HG03521 (cell line): Measurements from ENCODE around the gene PSAT1.

Experiments used
- ATAC-seq: cut with Tn5 transposase; IDR thresholded peaks from one replicate; pipeline ENCODE4 v1.9.1; 2021; ENCODE audit warnings: mild to moderate bottlenecking, moderate library complexity; ENCODE audit not compliant: unreplicated experiment

PSAT1 gene

DNA sequence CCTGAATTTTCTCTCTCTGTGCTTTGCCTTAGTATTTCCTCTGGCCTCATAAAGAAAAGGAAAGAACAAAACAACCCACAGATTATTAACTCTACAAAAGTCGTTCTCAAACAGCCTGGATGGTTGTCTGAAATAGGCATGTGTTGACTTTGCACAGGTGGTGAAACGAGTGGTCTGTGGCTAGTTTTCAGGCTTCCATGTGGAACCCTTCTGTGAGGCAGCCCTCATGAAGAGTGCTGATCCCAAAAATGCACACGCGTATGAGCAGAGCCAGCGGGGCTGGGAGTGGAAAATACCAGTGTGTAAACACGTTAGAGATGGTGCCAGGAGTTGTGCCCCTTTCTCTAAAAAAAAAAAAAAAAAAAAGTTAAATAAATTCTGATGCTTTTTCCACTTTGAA, 4.9 kb upstream of the PSAT1 start:
- no peak for ATAC-seq

DNA sequence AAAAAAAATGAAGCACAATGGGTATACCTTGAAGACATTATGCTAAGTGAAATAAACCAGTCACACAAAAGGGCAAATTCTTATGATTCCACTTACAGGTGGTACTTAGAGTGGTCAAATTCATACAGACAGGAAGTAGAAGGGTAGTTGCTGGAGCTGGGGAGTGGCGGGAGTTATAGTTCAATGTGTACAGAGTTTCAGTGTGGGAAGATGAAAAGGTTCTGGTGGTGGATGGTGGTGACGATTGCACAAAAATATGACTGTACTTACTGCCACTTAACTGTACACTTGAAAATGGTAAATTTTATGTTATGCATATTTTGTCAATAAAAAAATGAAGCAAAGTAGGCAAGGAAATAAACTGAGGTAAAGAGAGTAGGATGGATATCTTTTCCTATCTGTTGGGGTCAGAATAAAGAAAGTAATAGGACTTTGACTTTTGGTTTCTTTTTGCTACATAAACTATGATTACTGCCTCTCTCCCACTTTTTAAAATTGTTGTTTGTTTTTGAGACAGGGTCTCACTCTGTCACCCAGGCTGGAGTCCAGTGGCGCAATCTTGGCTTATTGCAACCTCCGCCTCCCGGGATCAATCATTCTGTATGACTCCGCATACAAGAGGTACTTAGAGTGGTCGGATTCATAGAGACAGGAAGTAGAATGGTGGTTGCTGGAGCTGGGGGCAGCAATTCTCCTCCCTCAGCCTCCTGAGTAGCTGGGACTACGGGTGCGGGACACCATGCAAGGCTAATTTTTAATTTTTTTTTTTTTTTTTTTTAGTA, 4.0 kb upstream of the PSAT1 start:
- ATAC-seq: no peak

DNA sequence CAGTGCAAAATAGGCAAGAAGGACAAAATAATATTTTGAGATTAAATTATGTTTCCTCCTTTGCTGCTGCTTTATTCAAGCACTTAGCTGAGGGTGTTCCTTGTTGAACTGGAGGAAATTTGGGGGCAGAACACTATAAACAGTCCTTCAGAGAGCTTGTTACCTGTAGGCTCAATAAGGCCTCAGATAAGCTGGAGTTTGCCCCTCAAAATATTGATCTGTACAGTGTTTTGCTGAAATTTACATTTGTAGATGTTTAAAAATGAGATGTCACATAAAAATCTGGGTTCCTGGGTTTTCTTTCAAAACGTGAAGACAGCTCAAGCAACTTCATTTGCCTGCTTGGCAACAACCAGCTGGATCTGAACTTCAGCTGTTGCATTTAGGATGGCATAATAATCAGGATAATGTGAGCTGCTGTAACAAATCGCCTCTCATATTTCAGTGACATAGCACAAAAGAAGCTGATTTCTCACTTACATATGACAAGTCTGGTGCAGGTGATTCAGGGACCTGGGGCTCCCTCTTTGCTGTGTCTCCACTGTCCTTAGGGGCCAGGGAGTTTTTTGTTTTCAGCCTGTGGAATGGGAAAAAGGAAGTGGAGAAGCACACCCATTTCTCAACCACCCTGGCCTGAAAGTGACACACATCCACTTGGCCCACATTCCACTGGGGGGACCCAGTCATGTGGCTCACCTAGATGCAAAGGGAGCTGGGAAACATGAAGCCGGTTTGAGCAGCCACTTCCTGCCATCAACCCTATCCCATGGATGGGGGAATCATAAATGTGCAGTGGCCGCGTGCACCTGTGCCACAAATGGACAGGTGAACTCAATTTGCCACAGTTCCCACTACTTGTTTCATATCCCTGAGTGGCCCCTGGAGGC, 2.4 kb upstream of the PSAT1 start:
- ATAC-seq: no peak

DNA sequence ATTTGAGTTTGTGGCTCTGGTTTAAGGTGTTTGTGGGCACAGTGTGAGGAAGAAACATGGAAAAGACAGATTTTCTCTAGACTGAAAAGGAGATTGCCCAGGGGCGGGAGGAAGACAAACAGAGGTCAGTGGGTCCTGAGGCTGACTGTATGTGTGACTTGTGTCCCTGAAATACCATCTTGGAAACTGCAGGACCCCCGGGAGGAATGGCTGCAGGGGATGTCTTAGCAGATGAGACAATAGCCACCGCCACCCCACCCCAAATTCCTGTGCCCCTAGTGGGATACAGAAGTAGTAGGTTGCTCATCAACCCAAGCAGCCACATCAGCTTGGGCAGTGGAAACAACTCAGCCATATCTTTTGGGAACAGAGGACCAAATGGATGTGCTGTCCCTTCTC, 1.7 kb upstream of the PSAT1 start:
- ATAC-seq: no peak

DNA sequence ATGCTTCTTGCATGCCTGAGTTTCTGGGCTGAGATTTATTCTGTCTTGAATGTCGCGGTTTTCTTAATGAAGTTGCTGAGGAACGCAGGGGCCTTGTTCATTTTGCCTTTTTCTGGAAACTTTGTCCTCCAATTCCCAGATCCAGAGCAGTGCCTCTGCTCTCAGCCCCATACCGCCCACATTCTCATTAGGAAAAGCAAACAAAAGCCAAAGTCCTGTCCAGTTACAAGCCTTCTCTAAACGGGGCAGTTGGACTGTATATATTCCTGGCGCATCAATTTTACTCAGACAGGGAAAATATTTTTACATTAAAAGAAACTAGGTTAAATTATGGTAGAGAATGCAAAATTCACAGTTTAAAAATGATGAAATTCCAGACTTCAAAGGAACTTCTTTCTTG, 1.2 kb upstream of the PSAT1 start:
- no peak for ATAC-seq

DNA sequence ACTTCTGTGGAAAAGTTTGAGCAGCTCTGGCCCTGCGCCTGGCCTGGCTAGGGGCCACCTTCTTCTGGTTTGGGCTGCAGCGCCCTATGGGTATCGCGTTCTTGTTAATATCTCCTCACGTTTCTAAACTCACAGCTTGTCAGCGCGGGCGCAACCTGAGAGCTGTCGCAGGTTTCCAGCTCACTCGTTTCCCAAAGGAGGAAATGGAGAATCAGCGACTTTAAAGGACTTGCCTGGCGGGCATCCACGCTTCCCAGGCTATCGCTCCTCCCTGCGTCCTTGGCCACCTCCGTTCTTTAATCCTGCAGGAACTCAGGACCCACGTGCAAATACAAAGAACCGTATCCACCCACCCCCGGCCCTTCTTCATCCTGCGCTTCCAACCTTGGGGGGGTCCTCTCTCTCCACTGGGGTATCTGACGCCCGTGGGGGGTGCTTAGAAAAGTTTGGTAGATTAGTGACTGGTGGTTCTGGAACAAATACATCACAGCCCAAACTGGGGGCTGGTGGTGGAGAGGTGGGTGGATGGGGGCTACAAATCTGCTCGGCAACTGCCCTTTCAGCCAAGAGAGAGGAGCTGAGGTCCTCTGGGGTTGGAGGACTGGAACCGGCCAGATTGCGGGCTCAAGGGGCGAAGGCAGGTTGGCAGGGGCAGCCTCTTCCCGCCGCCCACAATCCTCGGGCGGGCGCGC, 578 bp upstream of the PSAT1 start:
- no peak for ATAC-seq

DNA sequence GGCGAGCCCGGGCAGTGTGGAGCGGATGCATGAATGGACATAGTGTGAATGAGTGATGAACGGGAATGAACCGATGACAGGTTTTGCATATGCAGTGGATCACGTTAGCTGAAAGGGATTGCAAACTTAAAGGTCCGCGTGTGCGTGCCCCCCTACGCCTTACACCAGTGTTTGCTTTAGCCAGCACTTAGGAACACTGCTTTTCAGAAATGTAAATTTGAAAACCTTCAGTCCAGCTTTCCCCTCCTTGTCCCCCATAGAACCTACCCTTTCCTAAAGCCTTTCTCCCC, 692 bp downstream of the PSAT1 start:
- no peak for ATAC-seq

DNA sequence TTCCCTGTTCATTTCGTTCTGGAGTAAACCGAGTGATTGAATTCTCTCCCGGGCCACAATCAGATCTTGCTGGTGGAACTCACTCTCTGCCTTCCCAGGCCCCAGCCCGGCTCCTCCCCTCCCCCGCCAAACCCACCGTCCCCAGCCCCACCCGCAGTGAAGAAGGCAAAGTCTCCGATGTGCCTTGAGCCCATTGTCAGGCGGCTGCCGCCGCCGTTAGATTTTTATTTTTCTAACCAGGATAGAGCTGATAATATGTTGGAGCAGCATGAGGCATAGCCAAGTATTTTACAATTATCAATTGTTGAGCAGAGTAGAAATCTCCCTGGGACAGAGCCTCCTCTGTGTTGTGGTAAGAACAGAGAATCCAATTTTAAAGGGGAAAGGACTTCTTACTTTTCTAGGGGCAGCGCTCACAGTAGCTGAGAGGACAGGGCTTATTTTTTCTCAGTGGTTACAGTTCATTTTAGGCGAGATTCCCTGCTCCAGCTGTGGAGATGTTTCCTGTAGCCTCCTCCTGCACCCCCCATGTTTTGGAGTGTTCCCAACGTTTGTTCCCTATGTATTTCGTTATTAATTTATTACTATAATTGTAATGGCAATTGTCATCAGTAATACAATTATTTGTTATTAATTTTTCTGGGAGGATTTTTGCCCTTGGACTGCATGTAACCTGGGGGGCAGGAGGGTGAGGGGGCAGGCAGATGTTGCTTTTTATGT, 1.3 kb downstream of the PSAT1 start:
- ATAC-seq: no peak

DNA sequence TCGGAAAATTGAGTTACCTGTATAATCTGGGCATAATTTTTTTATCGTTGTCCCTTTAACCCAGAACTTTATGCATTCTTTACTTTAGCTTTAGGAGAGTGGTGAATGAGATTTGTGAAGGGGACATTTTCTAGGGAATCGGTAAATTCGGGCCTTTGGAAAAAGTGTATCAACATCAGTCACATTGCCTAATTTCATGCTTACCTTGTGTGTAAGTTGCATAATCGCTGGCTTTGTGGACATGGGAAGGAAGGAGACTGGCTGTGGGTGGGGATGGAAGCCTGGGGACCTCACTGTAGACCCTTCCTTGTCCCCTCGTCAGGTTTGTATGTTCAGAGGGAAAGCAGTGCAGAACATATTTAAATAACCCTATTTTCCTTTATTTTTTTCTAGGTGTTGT, 3.3 kb downstream of the PSAT1 start:
- no peak for ATAC-seq

DNA sequence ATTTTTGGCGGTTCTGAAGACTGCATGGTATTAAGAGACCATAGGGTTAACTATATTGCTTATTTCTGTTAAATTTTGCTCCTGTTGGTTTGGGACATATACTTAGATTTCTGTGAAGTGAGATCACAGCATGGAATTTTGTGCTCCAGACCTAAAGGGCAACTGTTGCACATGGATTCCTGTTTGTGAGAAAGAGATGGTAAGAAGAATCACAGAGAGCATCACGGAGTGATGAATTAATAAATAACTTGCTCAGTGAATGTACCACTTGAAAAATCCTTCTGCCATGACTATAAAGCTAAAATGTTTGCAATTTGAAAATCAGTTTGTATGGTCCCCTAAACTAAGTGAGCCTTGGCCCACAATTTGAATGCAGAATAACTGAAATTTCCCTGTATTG, 4.5 kb downstream of the PSAT1 start:
- ATAC-seq: no peak

DNA sequence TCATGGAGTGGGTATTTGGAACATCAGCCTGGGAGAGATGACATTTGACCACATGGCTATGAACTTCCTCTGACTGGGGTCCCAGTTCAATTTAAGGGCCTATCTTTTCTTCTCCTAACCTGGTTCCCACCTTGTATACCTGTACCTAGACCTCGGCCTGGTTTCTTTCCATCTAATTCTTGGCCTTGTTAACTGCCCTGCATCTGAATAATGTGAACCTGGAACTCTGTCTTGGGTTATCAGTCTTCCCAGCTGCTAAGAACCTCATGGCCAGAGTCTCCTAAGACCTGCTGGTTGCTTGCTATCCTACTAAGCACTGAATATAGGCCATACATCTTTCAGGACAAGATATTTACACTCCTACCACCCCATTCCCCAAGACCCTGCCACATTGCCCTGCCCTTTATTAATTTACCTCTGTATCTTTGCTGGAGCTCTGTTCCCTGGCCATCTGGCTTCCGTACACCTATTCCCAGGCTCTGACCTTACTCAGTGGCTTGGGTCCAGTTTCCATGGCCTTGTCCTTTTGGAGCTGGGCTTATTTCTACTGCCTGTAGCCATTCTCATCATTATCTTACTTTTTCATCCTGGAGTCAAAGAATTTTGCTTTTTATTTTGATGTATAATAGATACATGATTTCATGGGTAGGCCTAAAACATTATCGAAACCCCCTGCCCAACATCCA, 6.6 kb downstream of the PSAT1 start:
- no peak for ATAC-seq

DNA sequence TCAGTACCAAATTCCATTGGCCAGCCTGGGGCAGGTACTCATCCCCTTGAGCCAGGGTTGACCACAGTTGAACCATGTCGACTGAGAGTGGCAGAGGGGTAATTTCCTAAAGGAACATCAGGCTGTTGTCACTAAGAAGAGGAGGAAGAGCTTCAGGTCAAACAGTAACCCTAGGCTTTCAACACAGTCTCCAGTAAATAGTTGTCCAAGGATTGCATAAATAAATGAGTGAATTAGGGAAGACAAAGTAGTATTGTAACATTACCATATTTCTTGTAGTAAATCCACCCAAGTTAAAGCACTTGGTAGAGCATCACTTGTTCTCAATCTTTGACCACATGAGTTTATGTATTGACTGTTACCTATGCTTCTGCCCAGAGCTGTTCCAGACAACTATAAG, 7.4 kb downstream of the PSAT1 start:
- ATAC-seq: no peak

DNA sequence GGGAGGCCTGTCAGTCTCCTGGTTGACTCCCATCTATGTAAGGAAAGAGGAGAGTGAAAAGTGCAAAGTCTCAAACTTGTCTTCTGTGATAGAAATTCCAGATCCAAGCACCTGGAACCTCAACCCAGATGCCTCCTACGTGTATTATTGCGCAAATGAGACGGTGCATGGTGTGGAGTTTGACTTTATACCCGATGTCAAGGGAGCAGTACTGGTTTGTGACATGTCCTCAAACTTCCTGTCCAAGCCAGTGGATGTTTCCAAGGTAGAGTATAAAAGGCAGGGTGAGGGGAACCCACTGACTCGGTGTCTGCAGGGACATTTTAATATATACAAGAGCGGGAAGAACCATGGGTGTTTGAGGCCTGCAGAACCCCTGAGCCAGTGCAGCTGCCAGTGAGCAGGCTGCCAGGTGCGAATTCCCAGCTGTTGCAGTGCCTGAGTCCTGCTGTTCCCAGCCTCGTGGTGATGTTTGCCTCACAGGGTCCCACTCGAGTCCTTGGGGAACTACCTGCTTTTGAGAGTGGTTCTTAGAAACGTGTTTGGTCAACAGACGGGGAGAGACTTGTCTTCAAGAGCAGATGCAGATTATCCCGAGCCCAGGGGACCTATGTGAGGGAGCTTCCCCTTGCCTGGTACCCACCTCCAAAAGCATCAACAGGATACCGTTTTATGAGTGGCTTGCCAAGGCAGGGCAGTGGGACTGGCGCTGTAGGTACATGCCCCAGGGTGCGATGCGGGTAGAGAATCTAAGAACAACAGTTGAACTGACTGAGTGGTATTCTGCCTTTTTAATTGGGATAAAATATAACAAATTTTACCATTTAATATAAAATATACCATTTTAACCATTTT, 9.5 kb downstream of the PSAT1 start:
- ATAC-seq: no peak

DNA sequence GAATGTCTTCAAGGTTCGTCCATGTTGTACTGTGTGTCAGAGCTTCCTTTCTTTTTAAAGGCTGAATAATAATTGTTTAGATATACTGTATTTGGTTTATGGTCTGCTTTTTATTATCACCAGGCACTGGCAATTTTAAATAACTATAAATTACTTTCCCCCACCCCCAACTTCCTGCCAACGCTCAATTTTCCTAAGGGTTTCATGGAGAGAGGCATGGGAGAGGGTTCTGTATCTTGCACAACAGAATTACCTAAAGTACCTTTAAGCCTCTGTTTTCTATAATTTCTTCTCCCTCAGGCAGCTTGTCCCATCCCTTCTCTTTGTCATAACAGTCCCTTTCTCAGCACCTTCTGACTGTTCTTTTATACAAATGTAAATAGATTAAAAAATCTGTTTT, 10.4 kb downstream of the PSAT1 start:
- no peak for ATAC-seq

DNA sequence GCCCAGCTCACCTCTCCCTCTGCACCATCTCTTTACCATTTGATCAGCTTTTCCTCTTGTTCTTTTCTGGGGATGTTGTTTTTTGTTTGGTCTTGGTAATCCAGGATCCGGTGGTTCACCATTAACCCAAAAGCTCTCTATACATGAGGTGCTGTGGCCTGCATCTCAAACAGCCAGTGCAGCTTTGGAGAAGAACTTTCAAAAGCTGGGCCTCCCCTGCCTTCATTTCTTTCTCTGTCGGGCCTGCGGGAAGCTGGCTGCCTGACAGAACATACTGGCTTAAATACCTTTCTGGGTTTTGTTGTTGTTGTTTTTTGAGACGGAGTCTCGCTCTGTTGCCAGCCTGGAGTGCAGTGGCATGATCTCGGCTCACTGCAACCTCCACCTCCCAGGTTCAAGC, 12.1 kb downstream of the PSAT1 start:
- ATAC-seq: no peak

DNA sequence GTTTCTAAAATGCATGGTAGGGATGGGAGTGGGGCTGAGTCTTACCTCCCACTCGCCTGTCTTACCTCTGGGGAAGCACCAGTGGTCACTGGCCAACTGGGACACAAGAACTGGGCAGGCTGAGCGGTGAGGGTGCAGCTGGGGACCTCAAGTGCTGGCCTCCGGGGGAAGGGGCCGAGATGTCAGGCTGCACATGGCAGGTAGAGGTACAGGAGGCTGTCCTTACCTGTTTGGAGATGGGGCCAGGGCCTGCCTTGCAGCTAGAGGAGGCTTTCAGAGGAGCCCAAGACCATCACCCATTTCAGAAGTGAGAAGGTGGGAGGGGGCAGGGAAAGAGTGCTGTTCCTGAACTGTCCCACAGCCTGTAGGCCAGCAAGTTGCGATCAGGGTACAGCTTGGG, 14.2 kb downstream of the PSAT1 start:
- ATAC-seq: no peak

DNA sequence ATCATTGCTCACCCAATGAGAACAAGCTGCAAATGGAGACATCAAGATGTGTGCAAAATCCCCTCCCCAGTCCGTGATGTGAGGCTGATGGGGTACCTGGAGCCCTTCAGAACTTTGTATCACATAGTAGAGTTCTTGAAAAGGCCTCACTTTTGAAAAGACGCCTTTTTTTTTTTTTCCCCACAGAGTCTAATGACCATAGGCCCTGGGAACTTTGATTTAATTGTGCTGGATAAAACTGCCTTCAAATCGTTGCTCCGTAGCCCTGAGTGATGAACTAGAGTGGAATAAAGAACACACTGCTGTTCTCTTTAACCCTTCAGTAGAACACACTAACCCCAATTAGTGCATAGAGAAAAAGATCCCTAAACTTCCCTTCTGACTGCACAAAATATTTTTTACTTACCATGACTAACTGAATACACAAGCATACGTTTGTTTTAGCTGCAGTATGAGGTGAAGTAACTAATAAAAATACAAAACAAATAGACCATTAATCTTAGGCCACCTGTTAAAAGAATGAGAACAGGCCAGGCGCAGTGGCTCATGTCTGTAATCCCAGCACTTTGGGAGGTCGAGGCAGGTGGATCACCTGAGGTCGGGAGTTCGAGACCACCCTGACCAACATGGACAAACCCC, 15.1 kb downstream of the PSAT1 start:
- no peak for ATAC-seq

DNA sequence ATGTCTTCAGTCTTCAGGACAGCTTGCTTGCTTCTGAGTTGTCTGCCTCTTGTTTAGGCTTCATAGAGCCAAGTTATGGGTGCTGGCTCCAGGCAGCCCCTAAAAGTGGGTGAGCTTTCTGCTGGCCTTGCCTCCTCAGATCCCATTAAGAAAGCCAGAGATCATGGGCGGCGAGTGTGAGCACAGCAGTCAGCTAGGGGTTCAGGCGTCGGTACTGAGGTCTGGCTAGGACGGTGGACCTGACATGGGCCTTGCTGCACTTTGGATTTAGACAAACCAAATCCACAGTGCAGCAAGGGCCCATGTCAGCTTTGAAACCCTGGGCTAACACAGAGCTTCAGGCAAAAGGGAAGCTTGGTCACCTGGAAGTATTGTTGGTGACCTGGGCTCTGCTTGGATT, 17.6 kb downstream of the PSAT1 start:
- ATAC-seq: no peak
